Astrocyte of the cerebellum (primary cell): Measurements from ENCODE around the gene LMCD1.

ENCODE experiments used
- DNase-seq: peaks from one replicate; pipeline ENCODE4 v3.0.0-alpha.2; 2011; ENCODE audit warnings: low read depth
- H3K4me3 ChIP-seq: 2 replicates; pipeline ENCODE4 v1.5.1; 2011; ENCODE audit warnings: mild to moderate bottlenecking, low read depth, low read length, moderate library complexity
- CTCF ChIP-seq: IDR thresholded peaks from 2 replicates; pipeline ENCODE4 v1.5.1; 2012; ENCODE audit warnings: low read length, low read depth, moderate library complexity, mild to moderate bottlenecking; ENCODE audit errors: missing control alignments
- in situ Hi-C: cut with HindIII; loops from 2 replicates; pipeline ENCODE4 v1.10.0; 2017; ENCODE audit warnings: low sequenced_read_pairs

Gene LMCD1

DNA sequence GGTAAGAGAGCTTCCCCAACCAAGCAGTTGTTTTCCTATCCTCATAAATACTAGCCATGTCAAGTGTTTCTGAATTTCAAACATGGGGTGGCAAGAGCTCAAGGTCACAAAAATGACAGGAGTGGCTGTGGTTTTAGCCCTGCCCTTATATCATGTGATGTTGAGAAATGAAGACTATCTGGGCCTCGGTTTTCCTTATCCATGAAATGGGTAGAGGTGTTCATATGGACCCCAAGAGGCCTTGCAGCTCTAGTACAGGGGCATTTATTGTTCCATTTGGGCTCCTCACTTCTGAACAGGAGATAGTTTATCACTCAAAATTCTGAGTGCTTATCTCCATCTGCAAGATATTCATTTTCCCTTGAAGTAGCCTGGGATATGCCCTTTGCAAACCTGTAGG, 35.8 kb downstream of the LMCD1 start:
- no peak overlapping the region for H3K4me3 ChIP-seq
- in situ Hi-C loops: no loop called here
- DNase-seq: no peak
- TF ChIP-seq CTCF: no peak

DNA sequence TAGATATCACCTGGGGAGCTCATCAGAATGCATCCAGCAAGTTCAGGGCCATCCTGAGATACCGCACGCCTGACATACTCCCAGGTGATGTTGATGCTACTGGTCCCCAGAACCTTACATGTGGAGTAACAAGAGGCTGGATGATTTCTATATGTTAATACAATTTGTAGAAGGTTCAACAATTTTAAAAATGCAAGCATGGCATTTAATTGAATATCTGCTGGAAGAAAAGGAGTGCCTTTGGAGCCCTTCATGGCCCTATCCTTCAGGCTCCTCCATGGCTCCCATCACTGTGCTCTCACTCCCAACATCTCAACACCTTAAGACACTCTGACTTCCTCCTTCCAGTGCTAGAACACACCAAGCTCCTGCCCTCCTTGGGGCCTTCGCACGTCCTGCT, 36.6 kb downstream of the LMCD1 start:
- no peak for DNase-seq
- in situ Hi-C loops: no loop called here
- TF ChIP-seq CTCF: no peak
- H3K4me3 ChIP-seq: no peak overlapping the region

DNA sequence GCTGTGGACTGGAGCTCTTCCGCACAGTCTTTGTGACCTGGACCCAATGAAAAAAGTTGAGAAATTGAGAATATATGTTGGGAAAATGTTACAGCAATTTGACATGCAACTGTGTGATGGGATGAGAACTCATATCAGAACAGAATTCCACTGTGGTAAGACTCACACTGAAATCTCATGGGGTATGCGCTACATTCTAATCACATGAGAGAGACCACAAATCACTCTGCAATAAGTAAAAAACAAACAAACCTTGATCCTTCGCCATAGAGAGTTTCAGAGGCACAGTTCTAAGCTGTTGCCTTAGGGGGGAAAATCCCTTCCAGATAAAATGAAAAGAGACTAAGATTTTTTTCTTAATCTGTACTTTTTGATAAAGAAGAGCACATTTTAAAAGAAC, 37.3 kb downstream of the LMCD1 start:
- H3K4me3 ChIP-seq: no peak overlapping the region
- TF ChIP-seq CTCF: no peak
- peak; percentile 53 for DNase-seq
- in situ Hi-C loops: no loop called here

DNA sequence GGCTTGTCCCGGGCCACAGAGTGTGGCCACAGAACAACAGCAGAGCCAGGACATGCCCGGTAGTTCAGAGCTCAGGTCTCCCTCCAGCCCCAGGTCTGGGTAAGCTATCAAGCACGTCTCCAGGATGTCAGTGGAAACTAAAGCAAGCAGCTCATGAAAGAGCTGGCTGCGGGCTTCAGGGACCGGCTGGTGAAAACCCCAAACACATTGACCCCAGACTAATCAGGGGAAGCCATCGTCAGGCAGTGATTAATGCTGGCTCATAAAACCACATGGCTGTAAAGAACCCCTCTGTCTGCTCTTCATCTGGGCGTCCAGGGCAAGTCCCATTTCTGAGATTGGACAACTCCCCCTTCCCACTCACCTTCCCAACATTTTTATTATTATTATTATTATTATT, 37.8 kb downstream of the LMCD1 start:
- no peak overlapping the region for H3K4me3 ChIP-seq
- in situ Hi-C loops: no loop called here
- TF ChIP-seq CTCF: no peak
- DNase-seq: no peak

DNA sequence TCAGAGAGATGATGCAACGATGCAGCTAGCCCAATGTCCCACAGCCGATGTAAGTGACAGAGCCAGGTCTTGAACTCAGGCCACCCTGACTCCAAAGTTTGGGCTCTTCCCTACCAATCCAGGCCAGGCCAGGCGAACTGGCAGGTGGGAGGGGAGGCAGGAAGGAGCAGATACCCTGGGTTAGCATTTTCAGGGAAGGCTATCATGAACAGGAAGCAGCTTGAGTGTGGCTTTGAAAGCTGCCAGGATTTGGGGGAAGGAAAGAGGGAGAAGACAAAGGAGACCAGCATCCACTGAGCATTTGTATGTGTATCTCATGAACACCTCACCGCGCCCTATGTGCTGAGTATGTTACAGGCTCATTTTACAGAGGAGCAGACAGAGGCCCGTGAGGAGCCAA, 38.8 kb downstream of the LMCD1 start:
- TF ChIP-seq CTCF: no peak
- DNase-seq: no peak
- no peak overlapping the region for H3K4me3 ChIP-seq
- in situ Hi-C loops: no loop called here

GRCh38 chr3:8541486-8541885, 39.9 kb downstream of the LMCD1 start:
- in situ Hi-C loops: no loop called here
- no peak overlapping the region for H3K4me3 ChIP-seq
- DNase-seq: no peak
- TF ChIP-seq CTCF: no peak
